Measurements from ENCODE around the gene SNX32.
"Not testable (repeated sequence)": the region's sequence is repeated elsewhere in the genome, so short reads cannot be mapped to it uniquely, and the experiment has no call there.

SNX32 gene

GRCh38 chr11:65842144-65842543 lies 8.4 kb downstream of the SNX32 start:
- Histone ChIP-seq H3K9me3 (ENCODE audit: control insufficient read depth in 2 of 2, low read length in 2 of 2) (no peaks in the 10 kb centered on the region), H3K4me3 (ENCODE audit: low read length in 2 of 2) (no peak overlapping the region), H3K27ac (ENCODE audit: low read length) (no peak overlapping the region), H3K4me1 (ENCODE audit: control insufficient read depth, insufficient read depth, low read length) (no peaks in the 10 kb centered on the region), H3K36me3 (ENCODE audit: control insufficient read depth in 2 of 2, insufficient read depth in 2 of 2, low read length in 2 of 2) (no peaks in the 10 kb centered on the region), H3K27me3 (ENCODE audit: control insufficient read depth in 1 of 2, insufficient read depth in 2 of 2, low read length in 2 of 2) (no peaks in the 10 kb centered on the region), H3K9ac (ENCODE audit: low read length in 2 of 2) (no peak overlapping the region)

GRCh38 chr11:65843811-65844210 lies 10.0 kb downstream of the SNX32 start:
- Histone ChIP-seq H3K9ac (ENCODE audit: low read length in 2 of 2) (no peak overlapping the region), H3K36me3 (ENCODE audit: control insufficient read depth in 2 of 2, insufficient read depth in 2 of 2, low read length in 2 of 2) (no peaks in the 10 kb centered on the region), H3K27ac (ENCODE audit: low read length) (no peak overlapping the region), H3K4me1 (ENCODE audit: control insufficient read depth, insufficient read depth, low read length) (no peaks in the 10 kb centered on the region), H3K27me3 (ENCODE audit: control insufficient read depth in 1 of 2, insufficient read depth in 2 of 2, low read length in 2 of 2) (no peaks in the 10 kb centered on the region), H3K4me3 (ENCODE audit: low read length in 2 of 2) (no peak overlapping the region), H3K9me3 (ENCODE audit: control insufficient read depth in 2 of 2, low read length in 2 of 2) (no peaks in the 10 kb centered on the region)

GRCh38 chr11:65844231-65844872 lies 10.6 kb downstream of the SNX32 start:
- Histone ChIP-seq H3K36me3 (ENCODE audit: control insufficient read depth in 2 of 2, insufficient read depth in 2 of 2, low read length in 2 of 2) (no peaks in the 10 kb centered on the region), H3K9me3 (ENCODE audit: control insufficient read depth in 2 of 2, low read length in 2 of 2) (no peaks in the 10 kb centered on the region), H3K27me3 (ENCODE audit: control insufficient read depth in 1 of 2, insufficient read depth in 2 of 2, low read length in 2 of 2) (no peaks in the 10 kb centered on the region), H3K9ac (ENCODE audit: low read length in 2 of 2) (no peak overlapping the region), H3K4me3 (ENCODE audit: low read length in 2 of 2) (no peak overlapping the region), H3K4me1 (ENCODE audit: control insufficient read depth, insufficient read depth, low read length) (no peaks in the 10 kb centered on the region), H3K27ac (ENCODE audit: low read length) (no peak overlapping the region)

GRCh38 chr11:65847746-65848145 lies 14.0 kb downstream of the SNX32 start:
- Histone ChIP-seq H3K27me3 (ENCODE audit: control insufficient read depth in 1 of 2, insufficient read depth in 2 of 2, low read length in 2 of 2) (no peaks in the 10 kb centered on the region), H3K36me3 (ENCODE audit: control insufficient read depth in 2 of 2, insufficient read depth in 2 of 2, low read length in 2 of 2) (peaks cover 12 to 16% of the 10 kb centered on the region in 2 donors), H3K27ac (ENCODE audit: low read length) (no peak overlapping the region), H3K9me3 (ENCODE audit: control insufficient read depth in 2 of 2, low read length in 2 of 2) (peaks cover 0 to 7% of the 10 kb centered on the region in 2 donors), H3K4me3 (ENCODE audit: low read length in 2 of 2) (no peak overlapping the region), H3K4me1 (ENCODE audit: control insufficient read depth, insufficient read depth, low read length) (no peaks in the 10 kb centered on the region), H3K9ac (ENCODE audit: low read length in 2 of 2) (no peak overlapping the region)

- not testable (repeated sequence) for H3K9ac ChIP-seq (ENCODE audit: low read length in 2 of 2); H3K9me3 ChIP-seq (ENCODE audit: control insufficient read depth in 2 of 2, low read length in 2 of 2); H3K27me3 ChIP-seq (ENCODE audit: control insufficient read depth in 1 of 2, insufficient read depth in 2 of 2, low read length in 2 of 2); H3K4me3 ChIP-seq (ENCODE audit: low read length in 2 of 2); H3K4me1 ChIP-seq (ENCODE audit: control insufficient read depth, insufficient read depth, low read length); H3K27ac ChIP-seq (ENCODE audit: low read length)
- H3K36me3 ChIP-seq (ENCODE audit: control insufficient read depth in 2 of 2, insufficient read depth in 2 of 2, low read length in 2 of 2): peaks cover 21 to 24% of the 10 kb centered on the region in 2 donors
Measured at GRCh38 chr11:65848693-65849092, 14.9 kb downstream of the SNX32 start.

- H3K9ac ChIP-seq (ENCODE audit: low read length in 2 of 2): no peak overlapping the region
Measured at GRCh38 chr11:65849366-65849765, 15.6 kb downstream of the SNX32 start.

GRCh38 chr11:65849771-65850216 lies 16.0 kb downstream of the SNX32 start:
- Histone ChIP-seq H3K9me3 (ENCODE audit: control insufficient read depth in 2 of 2, low read length in 2 of 2) (peaks cover 0 to 7% of the 10 kb centered on the region in 2 donors), H3K4me1 (ENCODE audit: control insufficient read depth, insufficient read depth, low read length) (peaks cover 10% of the 10 kb centered on the region)

More at GRCh38 chr11:65849366-65849765, 15.6 kb downstream of the SNX32 start:
- Histone ChIP-seq H3K4me3 (ENCODE audit: low read length in 2 of 2) (no peak overlapping the region), H3K27me3 (ENCODE audit: control insufficient read depth in 1 of 2, insufficient read depth in 2 of 2, low read length in 2 of 2) (no peaks in the 10 kb centered on the region), H3K9me3 (ENCODE audit: control insufficient read depth in 2 of 2, low read length in 2 of 2) (peaks cover 0 to 7% of the 10 kb centered on the region in 2 donors), H3K27ac (ENCODE audit: low read length) (no peak overlapping the region), H3K36me3 (ENCODE audit: control insufficient read depth in 2 of 2, insufficient read depth in 2 of 2, low read length in 2 of 2) (peaks cover 28 to 31% of the 10 kb centered on the region in 2 donors), H3K4me1 (ENCODE audit: control insufficient read depth, insufficient read depth, low read length) (peaks cover 8% of the 10 kb centered on the region)

GRCh38 chr11:65850217-65851082 lies 16.7 kb downstream of the SNX32 start:
- Histone ChIP-seq H3K27ac (ENCODE audit: low read length) (no peak overlapping the region), H3K36me3 (ENCODE audit: control insufficient read depth in 2 of 2, insufficient read depth in 2 of 2, low read length in 2 of 2) (peaks cover 38 to 41% of the 10 kb centered on the region in 2 donors)

More at GRCh38 chr11:65849771-65850216, 16.0 kb downstream of the SNX32 start:
- H3K27me3 ChIP-seq (ENCODE audit: control insufficient read depth in 1 of 2, insufficient read depth in 2 of 2, low read length in 2 of 2): no peaks in the 10 kb centered on the region
- no peak overlapping the region for H3K4me3 ChIP-seq (ENCODE audit: low read length in 2 of 2)
- no peak overlapping the region for H3K27ac ChIP-seq (ENCODE audit: low read length)
- H3K9ac ChIP-seq (ENCODE audit: low read length in 2 of 2): no peak overlapping the region
- H3K36me3 ChIP-seq (ENCODE audit: control insufficient read depth in 2 of 2, insufficient read depth in 2 of 2, low read length in 2 of 2): peaks cover 32 to 34% of the 10 kb centered on the region in 2 donors

GRCh38 chr11:65851083-65851579 lies 17.4 kb downstream of the SNX32 start:
- H3K4me1 ChIP-seq (ENCODE audit: control insufficient read depth, insufficient read depth, low read length): peaks cover 21% of the 10 kb centered on the region
- H3K27me3 ChIP-seq (ENCODE audit: control insufficient read depth in 1 of 2, insufficient read depth in 2 of 2, low read length in 2 of 2): no peaks in the 10 kb centered on the region
- no peak overlapping the region for H3K4me3 ChIP-seq (ENCODE audit: low read length in 2 of 2)
- no peak overlapping the region for H3K9ac ChIP-seq (ENCODE audit: low read length in 2 of 2)
- H3K27ac ChIP-seq (ENCODE audit: low read length): no peak overlapping the region
- H3K9me3 ChIP-seq (ENCODE audit: control insufficient read depth in 2 of 2, low read length in 2 of 2): peaks cover 0 to 7% of the 10 kb centered on the region in 2 donors
- peaks cover 44 to 47% of the 10 kb centered on the region in 2 donors for H3K36me3 ChIP-seq (ENCODE audit: control insufficient read depth in 2 of 2, insufficient read depth in 2 of 2, low read length in 2 of 2)

More at GRCh38 chr11:65850217-65851082, 16.7 kb downstream of the SNX32 start:
- peaks cover 15% of the 10 kb centered on the region for H3K4me1 ChIP-seq (ENCODE audit: control insufficient read depth, insufficient read depth, low read length)
- no peak overlapping the region for H3K4me3 ChIP-seq (ENCODE audit: low read length in 2 of 2)
- H3K27me3 ChIP-seq (ENCODE audit: control insufficient read depth in 1 of 2, insufficient read depth in 2 of 2, low read length in 2 of 2): no peaks in the 10 kb centered on the region
- no peak overlapping the region for H3K9ac ChIP-seq (ENCODE audit: low read length in 2 of 2)
- H3K9me3 ChIP-seq (ENCODE audit: control insufficient read depth in 2 of 2, low read length in 2 of 2): peaks cover 0 to 7% of the 10 kb centered on the region in 2 donors

GRCh38 chr11:65851811-65852507 lies 18.2 kb downstream of the SNX32 start:
- peaks cover 0 to 7% of the 10 kb centered on the region in 2 donors for H3K9me3 ChIP-seq (ENCODE audit: control insufficient read depth in 2 of 2, low read length in 2 of 2)
- H3K4me3 ChIP-seq (ENCODE audit: low read length in 2 of 2): no peak overlapping the region
- H3K27me3 ChIP-seq (ENCODE audit: control insufficient read depth in 1 of 2, insufficient read depth in 2 of 2, low read length in 2 of 2): no peaks in the 10 kb centered on the region
- H3K27ac ChIP-seq (ENCODE audit: low read length): no peak overlapping the region
- peaks cover 27% of the 10 kb centered on the region for H3K4me1 ChIP-seq (ENCODE audit: control insufficient read depth, insufficient read depth, low read length)
- no peak overlapping the region for H3K9ac ChIP-seq (ENCODE audit: low read length in 2 of 2)
- peaks cover 44 to 49% of the 10 kb centered on the region in 2 donors for H3K36me3 ChIP-seq (ENCODE audit: control insufficient read depth in 2 of 2, insufficient read depth in 2 of 2, low read length in 2 of 2)
